GM19455 (cell line): Measurements from ENCODE around the gene POLA1.
"Not testable (repeated sequence)": the region's sequence is repeated elsewhere in the genome, so short reads cannot be mapped to it uniquely, and the experiment has no call there.

ENCODE experiments used
- ATAC-seq: cut with Tn5 transposase; IDR thresholded peaks from one replicate; pipeline ENCODE4 v1.9.1; 2021; ENCODE audit not compliant: unreplicated experiment

Gene POLA1

GRCh38 chrX:24796204-24796603 lies 102.5 kb downstream of the POLA1 start:
- ATAC-seq: no peak

- ATAC-seq: no peak
Observed at GRCh38 chrX:24799078-24799477, 105.4 kb downstream of the POLA1 start.

DNA sequence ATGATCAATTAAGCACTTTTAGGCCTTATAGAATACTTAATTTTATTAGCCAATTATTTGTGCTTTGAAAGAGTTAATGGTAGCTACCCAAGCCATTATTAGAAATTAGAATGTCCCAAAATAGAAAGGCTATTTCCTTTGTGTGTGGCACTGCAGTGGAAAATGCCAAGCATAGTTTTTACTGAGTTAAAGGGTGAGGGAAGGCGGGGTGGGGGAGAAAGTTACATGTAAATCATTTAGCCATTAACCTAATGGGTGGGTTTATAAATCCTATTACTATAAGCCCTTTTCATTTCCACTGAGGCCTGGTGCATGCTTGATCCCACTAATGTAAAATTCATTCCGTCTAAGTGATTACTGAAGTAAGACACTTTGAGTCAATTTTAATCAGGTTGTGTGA lies 105.8 kb downstream of the POLA1 start:
- no peak for ATAC-seq

GRCh38 chrX:24805201-24805600 lies 111.5 kb downstream of the POLA1 start:
- no peak for ATAC-seq

DNA sequence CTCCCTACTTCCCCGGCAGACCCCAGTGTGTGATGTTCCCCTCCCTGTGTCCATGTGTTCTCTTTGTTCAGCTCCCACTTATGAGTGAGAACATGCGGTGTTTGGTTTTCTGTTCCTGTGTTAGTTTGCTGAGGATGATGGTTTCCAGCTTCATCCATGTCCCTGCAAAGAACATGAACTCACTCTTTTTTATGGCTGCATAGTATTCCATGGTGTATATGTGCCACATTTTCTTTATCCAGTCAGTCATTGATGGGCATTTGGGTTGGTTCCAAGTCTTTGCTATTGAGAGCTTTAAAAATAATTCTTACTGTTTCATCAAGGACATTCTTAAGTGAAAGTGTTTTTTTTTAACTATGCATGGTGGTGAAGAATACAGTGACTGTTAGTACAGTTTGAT lies 126.1 kb downstream of the POLA1 start:
- ATAC-seq: not testable (repeated sequence)

DNA sequence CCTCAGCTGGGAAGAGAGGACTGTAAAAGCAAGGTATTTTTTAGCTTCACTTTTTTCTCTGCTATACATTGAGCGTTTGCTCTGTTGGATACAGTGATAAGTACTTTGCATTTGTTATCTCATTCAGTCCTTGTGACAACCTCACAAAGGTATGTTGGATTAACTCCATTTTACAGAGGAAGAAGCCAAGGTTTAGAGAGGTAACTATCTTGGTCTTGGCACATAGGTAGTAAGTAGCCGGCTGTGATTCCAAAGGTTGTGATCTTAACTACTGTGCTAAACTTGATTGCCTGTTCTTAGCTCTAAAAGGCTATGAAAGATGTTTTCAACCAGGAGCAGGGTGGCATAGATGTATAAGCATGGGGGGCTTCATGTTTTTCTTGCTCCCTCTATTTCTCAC lies 134.4 kb downstream of the POLA1 start:
- ATAC-seq: no peak

GRCh38 chrX:24828600-24828999 lies 134.9 kb downstream of the POLA1 start:
- ATAC-seq: no peak

GRCh38 chrX:24833695-24834094 lies 140.0 kb downstream of the POLA1 start:
- no peak for ATAC-seq

GRCh38 chrX:24837966-24838365 lies 144.2 kb downstream of the POLA1 start:
- ATAC-seq: no peak

DNA sequence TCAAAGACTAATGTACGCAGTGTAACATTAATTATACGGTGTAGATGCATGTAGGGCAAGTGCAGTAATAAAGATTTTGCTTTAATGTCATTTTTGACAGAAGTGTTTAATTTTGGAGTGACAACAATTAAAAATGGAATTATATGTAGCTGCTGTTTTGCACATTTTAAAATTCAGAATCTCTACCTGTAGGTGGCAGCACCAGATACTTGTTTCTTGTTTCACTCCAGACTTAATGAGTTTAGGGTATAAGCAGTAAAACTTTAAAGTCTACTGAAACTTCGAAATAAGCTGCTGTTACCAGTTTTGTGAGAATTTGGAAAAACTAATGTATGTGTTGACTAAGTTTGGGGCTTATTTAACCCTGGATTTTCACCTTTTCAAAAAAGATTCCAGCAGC lies 144.9 kb downstream of the POLA1 start:
- no peak for ATAC-seq

DNA sequence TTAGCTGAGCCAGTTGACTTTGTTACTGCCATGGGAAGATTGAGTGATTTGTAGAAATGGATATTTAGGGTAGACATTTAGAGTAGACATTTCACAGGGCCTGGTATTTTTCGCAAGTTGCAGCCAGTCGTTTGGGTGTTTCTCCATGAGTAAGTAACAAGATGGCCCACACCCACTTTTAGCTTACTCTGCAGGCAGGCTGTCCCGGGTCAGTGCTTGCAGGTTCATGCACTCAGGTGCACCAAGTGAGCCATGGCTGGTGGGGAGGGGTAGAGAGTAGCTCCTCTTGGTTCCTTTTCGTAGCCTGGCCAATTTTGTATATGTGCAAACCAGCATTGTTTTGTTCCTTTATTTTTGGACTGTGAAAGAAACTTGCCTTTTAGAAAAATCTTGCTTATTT lies 145.6 kb downstream of the POLA1 start:
- no peak for ATAC-seq

GRCh38 chrX:24842486-24842885 lies 148.8 kb downstream of the POLA1 start:
- no peak for ATAC-seq

GRCh38 chrX:24846550-24847150 lies 152.9 kb downstream of the POLA1 start:
- ATAC-seq: no peak

DNA sequence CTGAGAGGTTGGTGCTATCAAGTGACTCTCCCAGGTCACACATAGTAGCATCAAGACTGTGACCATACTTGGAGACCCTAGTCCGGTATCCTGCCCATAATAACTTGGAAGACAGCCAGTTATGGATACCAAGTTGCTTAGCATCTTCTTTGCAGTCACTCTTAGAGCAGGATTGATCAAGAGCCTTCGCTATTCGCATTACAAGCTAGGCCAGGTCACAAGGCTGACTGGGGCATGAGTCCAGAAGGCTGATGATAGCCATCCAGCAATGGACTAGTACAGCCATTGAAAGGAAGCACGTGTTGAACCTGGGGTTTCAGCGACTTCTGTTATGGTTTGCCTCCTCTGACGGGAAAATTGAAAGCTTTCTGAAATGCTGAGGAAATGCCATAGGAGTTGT lies 157.6 kb downstream of the POLA1 start:
- no peak for ATAC-seq

DNA sequence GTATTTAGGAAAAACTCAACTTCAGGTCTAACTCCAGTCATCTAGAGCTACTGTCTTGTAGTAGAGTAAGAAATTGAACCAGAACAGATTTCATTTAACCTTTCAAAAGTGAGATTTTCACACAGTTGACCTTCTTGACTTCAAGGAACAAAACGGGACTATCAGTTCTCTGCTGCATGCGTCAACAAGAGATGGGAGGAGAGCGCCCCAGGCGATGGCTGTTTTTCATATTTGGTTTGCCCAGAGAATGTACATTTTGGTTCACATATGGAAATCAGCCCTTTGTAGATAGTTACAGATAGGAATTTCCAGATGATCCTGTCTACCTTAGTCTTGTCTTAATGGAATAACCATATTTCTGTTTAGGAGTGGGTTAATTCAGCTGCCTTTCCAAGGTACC lies 158.1 kb downstream of the POLA1 start:
- no peak for ATAC-seq

- ATAC-seq: no peak
Observed at GRCh38 chrX:24858004-24858746, 164.5 kb downstream of the POLA1 start.

DNA sequence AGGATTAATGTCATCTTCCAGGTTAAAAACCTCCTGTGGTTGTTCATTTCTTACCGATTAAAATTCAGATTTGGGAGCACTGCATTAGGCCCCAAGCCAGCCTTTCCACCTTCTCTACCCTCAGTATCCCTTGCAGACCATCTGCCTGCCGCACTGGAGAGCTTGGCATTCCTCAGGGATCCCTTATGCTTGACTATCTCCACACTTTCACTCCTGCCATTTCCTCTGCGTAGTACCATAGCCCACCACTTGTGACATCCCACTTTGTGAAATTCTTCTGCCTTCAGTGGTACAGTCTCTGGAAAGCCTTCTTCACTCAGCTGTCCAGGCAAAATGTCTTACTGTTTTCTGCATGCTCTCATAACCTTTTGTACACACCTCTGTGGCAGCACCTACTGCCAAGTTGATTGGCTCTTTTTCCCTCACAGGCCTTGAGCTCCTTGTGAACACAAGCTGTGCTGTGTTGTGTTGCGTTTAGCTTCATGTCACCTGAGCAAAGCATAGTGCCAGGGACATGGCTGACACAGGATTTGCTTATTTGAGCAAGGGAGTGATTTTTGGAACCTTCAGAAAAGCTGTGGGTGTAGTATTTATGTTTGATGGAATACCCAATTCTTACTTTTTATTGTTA lies 165.6 kb downstream of the POLA1 start:
- ATAC-seq: no peak

- ATAC-seq: no peak
Observed at GRCh38 chrX:24860140-24860539, 166.4 kb downstream of the POLA1 start.

- ATAC-seq: no peak
Observed at GRCh38 chrX:24862343-24862742, 168.6 kb downstream of the POLA1 start.

GRCh38 chrX:24863779-24864178 lies 170.1 kb downstream of the POLA1 start:
- ATAC-seq: not testable (repeated sequence)

DNA sequence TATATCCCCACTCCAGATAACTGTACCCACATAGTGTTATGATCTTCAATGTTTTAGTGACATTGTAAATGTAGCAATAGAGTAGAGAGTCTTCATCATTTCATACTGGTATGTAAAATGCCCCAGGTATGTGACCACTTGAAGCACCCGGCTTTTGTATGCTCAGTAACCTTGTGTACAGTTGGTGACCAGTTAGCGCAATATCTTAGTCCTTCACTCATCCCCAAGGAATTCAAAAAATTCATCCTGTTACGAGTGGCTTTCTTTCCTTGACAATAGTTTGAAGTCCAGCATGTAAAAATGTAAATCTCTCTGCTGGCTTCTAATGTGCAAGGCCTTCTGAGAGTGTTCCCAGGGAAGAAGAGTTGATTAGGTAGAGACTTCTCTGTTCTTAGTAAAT lies 176.4 kb downstream of the POLA1 start:
- no peak for ATAC-seq

DNA sequence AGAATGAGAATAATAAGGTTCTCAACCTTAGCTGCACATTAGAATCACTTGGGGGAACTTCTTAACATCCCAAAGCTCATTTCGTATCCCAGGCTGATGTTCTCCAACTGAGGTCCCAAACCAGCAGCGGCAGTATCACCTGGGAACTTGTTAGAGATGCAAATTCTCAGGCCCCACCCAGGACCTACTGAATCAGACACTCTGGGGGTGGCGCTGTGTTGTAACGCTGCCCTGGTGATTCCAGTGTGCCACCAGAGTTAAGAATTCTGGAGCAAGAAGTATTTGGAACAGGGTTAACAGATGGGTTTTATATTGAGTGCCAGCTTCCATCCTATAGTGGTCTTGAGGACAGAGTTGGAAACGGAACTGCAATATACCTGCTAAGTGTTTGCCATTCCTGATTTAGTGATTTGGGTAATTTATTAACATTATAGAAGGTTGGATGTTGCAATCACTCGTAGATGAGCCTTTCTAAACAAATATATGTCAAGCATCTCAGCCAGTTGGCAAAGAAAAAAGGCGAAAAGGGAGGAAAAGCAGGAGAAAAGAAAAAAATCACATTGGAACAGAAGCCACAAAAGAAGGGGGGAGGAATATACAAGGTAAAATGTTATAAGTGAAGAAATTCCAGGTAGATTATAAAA lies 181.0 kb downstream of the POLA1 start:
- ATAC-seq: no peak
